ENCODE measurements around the gene SIPA1L3. TPM values are rescaled to one million over a fixed set of nuclear protein-coding genes. Genes with fewer than 3 reads are reported as not detected.

The SIPA1L3 gene
- total RNA-seq, 2 donors from 2014 or later: 19.5 to 21.4 TPM

DNA sequence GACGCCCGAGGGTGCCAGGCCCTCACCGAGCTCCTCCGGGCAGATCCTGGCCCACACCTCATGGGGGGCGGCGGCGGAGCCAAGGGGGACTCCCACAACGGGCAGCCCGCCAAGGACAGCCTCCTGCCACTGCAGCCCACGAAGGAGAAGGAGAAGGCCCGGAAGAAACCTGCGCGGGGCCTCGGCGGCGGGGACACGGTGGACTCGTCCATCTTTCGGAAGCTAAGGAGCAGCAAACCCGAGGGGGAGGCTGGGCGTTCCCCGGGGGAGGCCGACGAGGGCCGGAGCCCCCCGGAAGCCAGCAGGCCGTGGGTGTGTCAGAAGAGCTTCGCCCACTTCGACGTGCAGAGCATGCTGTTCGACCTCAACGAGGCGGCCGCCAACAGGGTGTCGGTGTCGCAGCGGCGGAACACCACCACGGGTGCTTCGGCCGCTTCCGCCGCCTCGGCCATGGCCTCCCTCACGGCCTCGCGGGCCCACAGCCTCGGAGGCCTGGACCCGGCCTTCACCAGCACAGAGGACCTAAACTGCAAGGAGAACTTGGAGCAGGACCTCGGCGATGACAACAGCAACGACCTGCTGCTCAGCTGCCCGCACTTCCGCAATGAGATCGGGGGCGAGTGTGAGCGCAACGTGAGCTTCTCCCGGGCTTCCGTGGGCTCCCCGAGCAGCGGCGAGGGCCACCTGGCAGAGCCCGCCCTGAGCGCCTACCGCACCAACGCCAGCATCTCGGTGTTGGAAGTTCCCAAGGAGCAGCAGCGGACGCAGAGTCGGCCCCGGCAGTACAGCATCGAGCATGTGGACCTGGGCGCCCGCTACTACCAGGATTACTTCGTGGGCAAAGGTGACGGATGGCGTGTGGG is 175.5 kb downstream of the SIPA1L3 start:
- H3K4me1 Mint-ChIP-seq: peaks cover 15% of the 10 kb centered on the region
- no peak overlapping the region for H3K4me3 Mint-ChIP-seq
- no peaks in the 10 kb centered on the region for H3K27me3 Mint-ChIP-seq
- H3K36me3 Mint-ChIP-seq (ENCODE audit: low read depth): peaks cover 9% of the 10 kb centered on the region
- ATAC-seq (replicated peaks): no peak
- no peaks in the 10 kb centered on the region for H3K9me3 Mint-ChIP-seq
- H3K27ac Mint-ChIP-seq: no peak overlapping the region

DNA sequence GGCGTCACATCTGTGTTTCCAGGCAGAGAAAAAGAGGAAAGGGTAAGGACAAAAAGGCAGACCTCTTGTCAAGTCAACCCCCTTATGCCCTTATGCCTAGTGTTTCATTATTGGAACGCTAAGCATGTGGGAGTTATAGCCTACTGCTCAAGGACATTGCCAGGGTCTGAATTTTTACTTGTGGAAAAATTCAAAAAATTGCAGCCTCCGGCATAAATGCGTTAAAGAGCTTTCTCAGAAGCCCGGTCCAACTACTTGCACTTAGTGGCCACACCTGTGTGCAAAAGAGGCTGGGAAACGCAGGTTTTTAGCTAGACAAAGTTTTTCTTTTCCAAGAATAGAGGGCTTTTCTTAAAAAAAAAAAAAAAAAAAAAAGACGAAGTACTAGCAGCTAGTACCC is 177.2 kb downstream of the SIPA1L3 start:
- Mint-ChIP-seq H3K9me3 (no peaks in the 10 kb centered on the region), H3K4me1 (peaks cover 10% of the 10 kb centered on the region), H3K27ac (no peak overlapping the region), H3K27me3 (no peaks in the 10 kb centered on the region), H3K36me3 (ENCODE audit: low read depth) (peaks cover 18% of the 10 kb centered on the region), H3K4me3 (no peak overlapping the region)
- no peak for ATAC-seq (replicated peaks)

DNA sequence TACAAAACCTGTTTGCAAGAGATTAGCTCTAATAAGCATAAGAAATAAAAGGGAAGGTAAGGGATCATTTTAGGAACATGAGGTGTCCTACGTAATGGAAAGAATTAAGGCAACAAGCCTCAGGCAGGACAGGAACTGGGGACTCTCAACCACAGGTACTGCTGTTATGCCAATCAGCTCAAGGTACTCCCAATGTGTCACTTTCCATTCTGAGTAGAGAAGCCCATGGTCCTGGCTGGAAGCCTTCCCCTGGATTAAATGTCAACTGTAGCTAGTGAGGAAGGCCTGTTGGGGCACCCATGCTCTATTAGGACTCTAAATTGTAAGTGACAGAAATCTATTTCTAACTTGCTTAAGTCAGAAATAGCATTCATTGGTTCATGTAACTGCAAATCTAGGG is 182.4 kb downstream of the SIPA1L3 start:
- Mint-ChIP-seq H3K27ac (peak overlapping the region; percentile 17), H3K4me3 (no peak overlapping the region), H3K27me3 (no peaks in the 10 kb centered on the region), H3K4me1 (no peaks in the 10 kb centered on the region), H3K9me3 (no peaks in the 10 kb centered on the region), H3K36me3 (ENCODE audit: low read depth) (peaks cover 12% of the 10 kb centered on the region)
- ATAC-seq (replicated peaks): no peak

DNA sequence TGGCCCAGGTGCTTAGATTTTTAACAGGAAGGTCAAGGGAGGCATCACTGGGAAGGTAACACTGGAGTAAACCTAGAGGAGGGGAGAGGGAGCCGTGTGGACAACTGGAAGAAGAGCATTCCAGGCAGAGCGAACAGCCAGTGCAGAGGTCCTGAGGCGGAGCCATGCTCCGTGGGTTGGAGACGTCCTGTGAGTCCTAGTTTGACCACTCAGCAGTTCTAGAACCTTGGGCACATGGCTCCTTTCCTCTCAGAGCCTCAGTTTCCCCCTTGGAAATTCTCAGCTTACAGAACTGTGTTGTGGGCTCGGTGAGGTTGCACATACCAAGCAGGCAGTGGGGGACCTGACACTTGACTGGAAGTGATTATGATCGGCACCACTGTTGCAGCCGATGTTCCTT is 186.1 kb downstream of the SIPA1L3 start:
- H3K4me3 Mint-ChIP-seq: no peak overlapping the region
- no peaks in the 10 kb centered on the region for H3K9me3 Mint-ChIP-seq
- peaks cover 6% of the 10 kb centered on the region for H3K36me3 Mint-ChIP-seq (ENCODE audit: low read depth)
- H3K27me3 Mint-ChIP-seq: no peaks in the 10 kb centered on the region
- peaks cover 4% of the 10 kb centered on the region for H3K4me1 Mint-ChIP-seq
- ATAC-seq (replicated peaks): no peak
- no peak overlapping the region for H3K27ac Mint-ChIP-seq

DNA sequence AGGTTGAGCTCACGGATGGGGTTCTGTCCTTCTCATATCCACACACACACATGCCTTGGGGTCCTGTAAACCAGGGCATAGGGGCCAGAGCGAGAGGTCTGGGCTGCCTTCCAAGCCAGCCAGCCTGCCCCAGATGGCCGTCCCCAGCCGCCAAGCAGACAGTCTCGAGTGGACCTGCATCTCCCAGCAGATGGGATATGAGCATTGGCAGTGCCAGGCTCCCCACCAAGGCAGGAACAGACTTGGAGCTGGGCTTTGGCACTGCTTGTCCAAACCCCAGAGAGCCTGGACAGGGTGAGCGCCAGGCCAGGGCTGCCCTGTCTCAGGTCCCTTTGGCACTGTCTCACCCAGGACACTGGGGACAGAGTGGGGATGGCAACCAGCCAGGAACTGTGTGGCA is 186.6 kb downstream of the SIPA1L3 start:
- H3K9me3 Mint-ChIP-seq: no peaks in the 10 kb centered on the region

DNA sequence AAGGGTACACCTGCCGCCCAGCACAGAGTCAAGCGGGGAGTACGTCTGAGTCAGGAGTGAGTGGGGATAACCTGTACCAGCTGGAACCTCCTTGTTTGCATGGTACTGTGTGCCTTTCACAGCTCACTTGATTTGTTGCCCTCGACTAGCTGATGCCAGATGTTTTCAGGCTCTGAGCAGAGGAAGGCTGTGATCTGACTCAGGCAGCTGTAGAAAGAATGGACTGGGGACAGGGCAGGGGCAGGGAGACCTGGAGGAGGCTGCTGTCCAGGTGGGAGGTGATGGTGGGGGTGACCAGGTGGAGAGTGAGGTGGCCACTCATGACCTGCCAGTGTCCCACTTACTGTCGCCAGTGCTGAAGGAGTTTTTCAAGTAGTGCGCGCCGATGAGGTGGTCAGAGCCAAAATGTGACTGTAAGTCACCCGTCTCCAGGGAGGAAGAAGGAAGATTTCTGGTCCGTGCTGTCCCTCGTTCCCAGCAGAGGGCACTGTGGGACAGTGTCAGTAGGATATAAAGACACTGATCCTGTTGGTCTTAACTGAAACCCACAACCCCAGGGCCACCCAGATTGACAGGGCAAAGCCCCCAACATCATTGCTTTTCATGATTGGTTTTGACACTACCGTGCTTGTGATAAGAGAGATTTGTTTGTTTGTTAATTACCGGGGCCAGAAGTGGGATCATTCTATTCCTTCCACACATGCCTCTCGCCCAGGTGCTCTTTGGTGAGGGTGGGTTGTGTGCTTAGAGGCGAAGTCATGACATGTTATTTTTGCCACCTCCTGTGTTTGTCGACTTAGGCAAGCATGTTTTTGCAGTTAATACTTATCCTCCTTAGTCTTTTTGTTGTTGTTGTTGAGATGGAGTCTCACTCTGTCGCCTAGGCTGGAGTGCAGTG is 188.7 kb downstream of the SIPA1L3 start:
- no peaks in the 10 kb centered on the region for H3K9me3 Mint-ChIP-seq
- peaks cover 4% of the 10 kb centered on the region for H3K4me1 Mint-ChIP-seq
- H3K4me3 Mint-ChIP-seq: no peak overlapping the region
- ATAC-seq (replicated peaks): peak; percentile 62
- peak overlapping the region; percentile 55 for H3K27ac Mint-ChIP-seq
- peaks cover 14% of the 10 kb centered on the region for H3K36me3 Mint-ChIP-seq (ENCODE audit: low read depth)
- H3K27me3 Mint-ChIP-seq: no peaks in the 10 kb centered on the region

More for the DNA sequence above, 186.6 kb downstream of the SIPA1L3 start:
- no peak for ATAC-seq (replicated peaks)
- Mint-ChIP-seq H3K36me3 (ENCODE audit: low read depth) (peaks cover 3% of the 10 kb centered on the region), H3K4me3 (no peak overlapping the region), H3K27me3 (no peaks in the 10 kb centered on the region), H3K27ac (no peak overlapping the region), H3K4me1 (peaks cover 4% of the 10 kb centered on the region)

DNA sequence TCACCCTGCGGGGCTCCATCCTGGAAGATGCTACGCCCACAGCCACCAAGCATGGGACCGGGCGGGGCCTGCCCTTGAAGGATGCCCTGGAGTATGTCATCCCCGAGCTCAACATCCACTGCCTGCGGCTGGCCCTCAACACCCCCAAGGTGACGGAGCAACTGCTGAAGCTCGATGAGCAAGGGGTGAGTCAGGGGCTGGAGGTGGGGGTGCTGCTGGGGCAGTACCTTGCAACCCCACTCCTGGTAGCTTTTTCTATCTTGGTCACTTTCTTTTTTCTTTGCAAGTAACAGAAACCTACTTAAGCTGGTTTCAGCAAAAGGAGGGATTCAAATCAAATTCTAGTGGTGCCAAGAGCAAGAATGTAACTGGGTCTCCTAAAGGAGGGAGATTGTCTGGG is 193.0 kb downstream of the SIPA1L3 start:
- peaks cover 38% of the 10 kb centered on the region for H3K36me3 Mint-ChIP-seq (ENCODE audit: low read depth)
- ATAC-seq (replicated peaks): peak; percentile 39
- no peak overlapping the region for H3K27ac Mint-ChIP-seq
- no peaks in the 10 kb centered on the region for H3K9me3 Mint-ChIP-seq
- H3K4me1 Mint-ChIP-seq: peaks cover 4% of the 10 kb centered on the region
- H3K27me3 Mint-ChIP-seq: no peaks in the 10 kb centered on the region
- H3K4me3 Mint-ChIP-seq: no peak overlapping the region

DNA sequence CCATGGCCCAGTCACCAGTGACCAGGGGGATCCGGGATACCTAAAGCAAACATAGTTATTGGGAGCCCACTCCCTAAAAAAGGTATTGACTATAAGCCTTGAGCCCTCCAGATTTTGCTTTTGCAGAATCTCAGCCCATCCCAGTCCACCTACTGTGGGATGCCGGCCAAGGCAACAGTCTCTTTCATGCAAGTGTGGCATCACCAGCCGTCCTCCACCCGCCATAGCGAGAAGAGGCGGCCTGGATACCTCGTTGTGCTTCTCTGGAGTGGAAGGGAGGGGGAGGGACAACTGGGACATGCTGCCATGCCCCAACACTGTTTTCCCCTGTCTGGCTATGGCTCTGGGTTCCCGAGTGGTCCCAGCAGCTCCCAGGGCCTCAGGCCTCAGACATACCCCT is 193.6 kb downstream of the SIPA1L3 start:
- peaks cover 4% of the 10 kb centered on the region for H3K4me1 Mint-ChIP-seq
- peaks cover 41% of the 10 kb centered on the region for H3K36me3 Mint-ChIP-seq (ENCODE audit: low read depth)
- H3K9me3 Mint-ChIP-seq: no peaks in the 10 kb centered on the region
- H3K27ac Mint-ChIP-seq: no peak overlapping the region
- ATAC-seq (replicated peaks): no peak
- no peaks in the 10 kb centered on the region for H3K27me3 Mint-ChIP-seq
- H3K4me3 Mint-ChIP-seq: no peak overlapping the region

DNA sequence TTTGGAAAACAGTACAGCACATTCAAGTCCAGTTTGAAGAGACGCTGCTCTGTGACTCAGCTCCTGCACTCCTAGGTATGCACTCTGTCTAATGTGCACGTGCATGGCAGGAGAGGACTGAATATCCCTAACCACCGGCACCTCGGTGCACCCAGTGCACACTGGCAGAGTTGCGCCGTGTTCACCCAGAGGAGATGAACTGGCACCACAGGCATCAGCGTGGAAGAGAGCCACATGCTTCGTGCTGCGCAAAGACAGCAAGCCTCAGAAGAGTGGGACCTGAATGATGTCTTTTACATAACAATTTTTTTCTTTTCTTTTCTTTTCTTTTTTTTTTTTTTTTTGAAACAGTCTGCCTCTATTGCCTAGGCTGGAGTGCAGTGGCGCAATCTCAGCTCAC is 194.7 kb downstream of the SIPA1L3 start:
- Mint-ChIP-seq H3K9me3 (no peaks in the 10 kb centered on the region), H3K27ac (no peak overlapping the region)

DNA sequence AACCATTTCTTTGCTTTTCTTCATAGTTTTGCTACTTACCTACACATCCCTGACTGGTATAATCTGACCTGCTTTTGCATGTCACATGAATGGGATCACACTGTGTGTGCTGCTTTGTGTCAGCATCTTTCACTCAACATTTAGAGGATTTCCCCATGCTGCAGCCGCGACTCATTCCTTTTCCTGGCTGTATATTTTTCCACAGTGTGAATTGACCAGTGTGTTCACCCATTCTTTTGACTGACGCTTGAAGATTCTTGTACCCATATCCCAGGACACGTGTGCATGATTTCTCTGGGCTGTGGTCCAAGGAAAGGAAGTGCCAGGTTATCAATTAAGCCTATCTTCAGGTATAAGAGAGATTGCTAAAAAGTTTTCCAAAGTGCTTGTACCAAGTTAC is 198.6 kb downstream of the SIPA1L3 start:
- H3K27me3 Mint-ChIP-seq: no peaks in the 10 kb centered on the region
- no peaks in the 10 kb centered on the region for H3K9me3 Mint-ChIP-seq
- H3K36me3 Mint-ChIP-seq (ENCODE audit: low read depth): peaks cover 60% of the 10 kb centered on the region
- no peak overlapping the region for H3K4me3 Mint-ChIP-seq
- no peaks in the 10 kb centered on the region for H3K4me1 Mint-ChIP-seq
- ATAC-seq (replicated peaks): no peak
- H3K27ac Mint-ChIP-seq: no peak overlapping the region

More for the DNA sequence above, 194.7 kb downstream of the SIPA1L3 start:
- H3K4me1 Mint-ChIP-seq: no peaks in the 10 kb centered on the region
- no peak overlapping the region for H3K4me3 Mint-ChIP-seq
- H3K27me3 Mint-ChIP-seq: no peaks in the 10 kb centered on the region
- no peak for ATAC-seq (replicated peaks)
- H3K36me3 Mint-ChIP-seq (ENCODE audit: low read depth): peaks cover 50% of the 10 kb centered on the region

DNA sequence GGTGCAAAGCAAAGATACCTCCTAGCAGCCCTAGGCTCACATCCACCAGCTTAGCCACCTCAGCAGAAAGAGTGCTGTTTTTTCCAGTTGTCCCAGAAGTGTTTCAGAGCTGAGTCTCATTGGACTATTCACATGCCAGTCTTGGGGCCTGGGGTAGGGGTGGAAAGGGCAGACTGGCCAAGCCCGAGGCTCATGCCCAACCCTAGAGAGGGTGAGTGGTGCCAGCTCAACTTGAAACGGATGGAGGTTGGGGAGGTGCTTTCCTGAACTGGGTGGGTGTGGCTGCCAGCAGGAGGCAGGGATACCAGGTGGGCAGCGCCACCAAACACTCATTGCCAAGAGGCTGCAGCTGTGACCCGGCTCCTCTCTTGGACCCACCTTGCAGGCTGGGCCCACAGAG is 200.1 kb downstream of the SIPA1L3 start:
- no peaks in the 10 kb centered on the region for H3K27me3 Mint-ChIP-seq
- no peaks in the 10 kb centered on the region for H3K9me3 Mint-ChIP-seq
- H3K4me1 Mint-ChIP-seq: no peaks in the 10 kb centered on the region
- H3K27ac Mint-ChIP-seq: no peak overlapping the region
- peaks cover 46% of the 10 kb centered on the region for H3K36me3 Mint-ChIP-seq (ENCODE audit: low read depth)
- no peak overlapping the region for H3K4me3 Mint-ChIP-seq
- no peak for ATAC-seq (replicated peaks)

DNA sequence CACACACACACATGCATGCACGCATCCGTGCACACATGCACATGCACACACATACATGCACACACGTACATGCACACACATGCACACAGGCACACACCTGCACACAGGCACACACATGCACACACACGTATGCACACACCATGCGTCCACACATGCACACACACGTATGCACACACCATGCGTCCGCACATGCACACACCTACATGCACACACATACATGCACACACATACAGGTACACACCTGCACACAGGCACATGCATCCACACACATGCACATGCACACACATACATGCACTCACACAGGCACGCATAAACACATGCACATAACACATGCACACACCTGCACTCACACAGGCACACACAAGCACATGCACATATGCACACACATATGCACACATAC is 204.9 kb downstream of the SIPA1L3 start:
- no peak for ATAC-seq (replicated peaks)
- Mint-ChIP-seq H3K4me3 (no peak overlapping the region), H3K4me1 (peaks cover 6% of the 10 kb centered on the region), H3K36me3 (ENCODE audit: low read depth) (peaks cover 35% of the 10 kb centered on the region), H3K9me3 (no peaks in the 10 kb centered on the region), H3K27me3 (no peaks in the 10 kb centered on the region), H3K27ac (no peak overlapping the region)

DNA sequence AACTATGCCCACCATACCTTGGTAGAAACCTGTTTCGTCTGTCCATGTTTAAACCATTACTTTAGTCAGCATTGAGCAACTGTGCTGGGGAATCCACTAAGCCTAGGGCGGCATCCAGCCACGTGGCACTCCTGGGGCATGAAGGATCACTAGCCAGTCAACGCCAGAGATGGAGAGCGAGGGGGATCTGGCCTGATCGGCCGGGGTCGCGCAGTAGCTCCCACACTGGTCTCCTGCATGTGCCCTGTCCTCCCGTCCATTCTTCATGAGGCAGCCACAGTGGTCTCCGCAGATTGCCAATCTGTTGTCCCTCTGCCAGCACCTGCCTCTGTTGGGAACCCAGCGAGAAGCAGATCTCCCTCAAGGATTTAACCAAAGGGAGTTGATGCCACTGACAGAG is 207.6 kb downstream of the SIPA1L3 start:
- Mint-ChIP-seq H3K9me3 (no peaks in the 10 kb centered on the region), H3K4me3 (no peak overlapping the region), H3K4me1 (peaks cover 6% of the 10 kb centered on the region), H3K27ac (no peak overlapping the region), H3K36me3 (ENCODE audit: low read depth) (peaks cover 19% of the 10 kb centered on the region), H3K27me3 (no peaks in the 10 kb centered on the region)
- ATAC-seq (replicated peaks): no peak

DNA sequence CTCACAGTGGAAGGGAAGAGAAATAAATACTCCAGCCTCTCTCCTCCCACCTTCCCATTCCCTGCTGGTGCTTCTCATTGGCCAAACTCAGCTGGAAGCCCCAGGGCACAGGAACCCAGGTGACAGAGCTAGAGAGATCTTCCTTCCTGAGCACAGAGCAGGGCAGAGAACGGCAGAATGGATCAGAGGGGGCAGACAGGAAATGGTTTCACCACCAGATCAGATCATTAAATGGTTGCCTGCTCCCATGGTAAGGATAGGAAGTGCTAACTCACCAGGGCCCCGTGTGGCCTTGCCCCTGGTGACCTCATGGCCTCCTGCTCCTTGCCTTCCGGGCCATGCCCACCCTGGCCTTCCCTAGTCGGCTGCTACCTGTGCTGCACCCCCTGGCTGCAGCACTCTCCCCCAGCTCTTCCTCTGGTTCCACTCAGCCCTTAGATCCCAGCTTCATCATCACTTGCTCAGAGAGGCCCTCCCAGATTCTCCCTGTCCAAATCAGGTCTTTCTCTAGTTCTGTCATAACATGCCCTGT is 208.3 kb downstream of the SIPA1L3 start:
- peak; percentile 11 for ATAC-seq (replicated peaks)
- H3K36me3 Mint-ChIP-seq (ENCODE audit: low read depth): peaks cover 26% of the 10 kb centered on the region
- peak overlapping the region; percentile 21 for H3K27ac Mint-ChIP-seq
- H3K27me3 Mint-ChIP-seq: no peaks in the 10 kb centered on the region
- H3K4me1 Mint-ChIP-seq: peaks cover 6% of the 10 kb centered on the region
- H3K4me3 Mint-ChIP-seq: no peak overlapping the region
- H3K9me3 Mint-ChIP-seq: no peaks in the 10 kb centered on the region

Data from activated T-helper 17 cell treated with anti-CD3 and anti-CD28 coated beads, Interleukin-2, amount 50 U/mL, for 72 hours (primary cell).